Esophagus muscularis mucosa (tissue), 4 donors: Measurements from ENCODE around the gene ACO2. TPM values are rescaled to one million over a fixed set of nuclear protein-coding genes. Genes with fewer than 3 reads are reported as not detected.

Source experiments
- DNase-seq: peaks from one replicate; pipeline ENCODE4 v3.0.0-alpha.2; 2017; ENCODE audit errors: extremely low spot score
- H3K27ac ChIP-seq, 4 donors: fragments of 200-600 bp; sonication (generic); replicated peaks in 1 of 4; 1 replicate in 3 of 4; 2 replicates in 1 of 4; pipeline ENCODE4 v1.5.1; 2016 to 2019; ENCODE audit warnings: mild to moderate bottlenecking in 1 of 4
- H3K27me3 ChIP-seq, 4 donors: fragments of 200-600 bp; sonication (generic); one replicate each; pipeline versions ENCODE4 v1.5.1 to v1.6.0; 2016 to 2019
- H3K36me3 ChIP-seq, 4 donors: fragments of 200-600 bp; sonication (generic); one replicate each; pipeline ENCODE4 v1.5.1; 2016 to 2019
- H3K4me1 ChIP-seq, 4 donors: fragments of 200-600 bp; sonication (generic); one replicate each; pipeline ENCODE4 v1.5.1; 2016 to 2019
- H3K4me3 ChIP-seq, 4 donors: fragments of 200-600 bp; sonication (generic); 1 replicate in 2 of 4; 2 replicates in 2 of 4; pipeline ENCODE4 v1.5.1; 2016 to 2019; ENCODE audit warnings: mild to moderate bottlenecking in 4 of 4, moderate library complexity in 1 of 4
- H3K9me3 ChIP-seq, 4 donors: fragments of 200-600 bp; sonication (generic); 1 replicate in 3 of 4; 2 replicates in 1 of 4; pipeline ENCODE4 v1.5.1; 2016 to 2019
- EP300 ChIP-seq: sonication (generic); formaldehyde crosslinking; IDR thresholded peaks from one replicate; pipeline ENCODE4 v1.6.1; 2017; ENCODE audit warnings: antibody characterized with exemption
- POLR2A ChIP-seq: fragments of 450-650 bp; IDR thresholded peaks from one replicate; pipeline ENCODE4 v1.6.1; 2017; ENCODE audit warnings: antibody characterized with exemption, moderate library complexity, mild to moderate bottlenecking, low read depth
- POLR2AphosphoS5 ChIP-seq, 2 donors: sonication (generic); formaldehyde crosslinking; IDR thresholded peaks; one replicate each; pipeline ENCODE4 v1.6.1; 2017; ENCODE audit warnings: antibody characterized with exemption in 2 of 2
- WGBS: methylation state at CpG from one replicate; pipeline ENCODE4 v1.1.5; 2018; 5-methylcytosine and 5-hydroxymethylcytosine counted together
- intact Hi-C: fragments of 100-400 bp; cut with DNase I; formaldehyde crosslinking; loops from one replicate; pipeline ENCODE4 v1.15.1; 2023
- total RNA-seq, 4 donors: library from RNA; depleted of rRNA; stranded (reverse); fragments of >200 nt; gene quantifications; one replicate each; pipeline versions ENCODE4 v1.1.0 to v1.2.1, GENCODE V29; 2016
- TF ChIP-seq, protein P1 (sequence below), 3 experiments: fragments of 200-600 bp in 2 of 3; fragments of 450-650 bp in 1 of 3; sonication (generic) in 2 of 3; IDR thresholded peaks; one replicate each; pipeline ENCODE4 v1.5.1; 2017 to 2019; ENCODE audit warnings: antibody characterized with exemption in 3 of 3, mild to moderate bottlenecking in 2 of 3, moderate library complexity in 1 of 3

Gene ACO2
- total RNA-seq, 4 donors from 2014 or later = 141 to 214 (median 166) TPM

DNA sequence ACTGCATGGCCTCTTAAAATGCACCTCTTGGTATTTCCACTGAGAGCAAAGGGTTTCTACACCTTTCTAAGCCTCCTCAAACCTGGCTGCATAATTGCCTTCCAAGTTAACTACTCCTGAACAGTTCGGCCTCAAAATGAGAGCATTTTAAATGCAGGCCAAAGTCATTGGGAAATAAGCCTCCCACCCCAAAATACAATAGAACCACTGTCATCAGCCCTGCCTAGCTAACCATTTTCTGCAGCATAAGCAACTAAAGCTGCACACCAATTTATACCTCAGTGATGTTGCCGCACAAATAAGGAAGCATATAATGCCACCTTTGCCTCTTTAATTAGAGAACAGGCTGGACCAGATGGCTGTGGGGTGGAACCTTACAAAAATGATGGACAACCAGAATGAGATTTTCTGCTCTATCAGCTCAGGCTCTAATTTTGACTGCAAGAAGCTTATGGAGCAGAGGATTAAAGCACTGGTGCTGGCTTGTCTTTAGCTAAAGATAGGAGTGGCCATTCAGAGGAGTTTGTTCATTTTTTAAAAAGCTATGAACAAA, 26.6 kb upstream of the ACO2 start:
- no peak for DNase-seq
- peak overlapping the region in 1 of 4 donors; percentile 97 for H3K4me3 ChIP-seq
- peaks cover 51 to 68% (median 65%) of the 10 kb centered on the region in 4 donors for H3K4me1 ChIP-seq
- no peak for TF ChIP-seq POLR2A
- TF ChIP-seq POLR2AphosphoS5 (IDR thresholded peaks at IDR 0.05) = peak in 1 of 2 donors; percentile 30
- TF ChIP-seq, protein P1, sequence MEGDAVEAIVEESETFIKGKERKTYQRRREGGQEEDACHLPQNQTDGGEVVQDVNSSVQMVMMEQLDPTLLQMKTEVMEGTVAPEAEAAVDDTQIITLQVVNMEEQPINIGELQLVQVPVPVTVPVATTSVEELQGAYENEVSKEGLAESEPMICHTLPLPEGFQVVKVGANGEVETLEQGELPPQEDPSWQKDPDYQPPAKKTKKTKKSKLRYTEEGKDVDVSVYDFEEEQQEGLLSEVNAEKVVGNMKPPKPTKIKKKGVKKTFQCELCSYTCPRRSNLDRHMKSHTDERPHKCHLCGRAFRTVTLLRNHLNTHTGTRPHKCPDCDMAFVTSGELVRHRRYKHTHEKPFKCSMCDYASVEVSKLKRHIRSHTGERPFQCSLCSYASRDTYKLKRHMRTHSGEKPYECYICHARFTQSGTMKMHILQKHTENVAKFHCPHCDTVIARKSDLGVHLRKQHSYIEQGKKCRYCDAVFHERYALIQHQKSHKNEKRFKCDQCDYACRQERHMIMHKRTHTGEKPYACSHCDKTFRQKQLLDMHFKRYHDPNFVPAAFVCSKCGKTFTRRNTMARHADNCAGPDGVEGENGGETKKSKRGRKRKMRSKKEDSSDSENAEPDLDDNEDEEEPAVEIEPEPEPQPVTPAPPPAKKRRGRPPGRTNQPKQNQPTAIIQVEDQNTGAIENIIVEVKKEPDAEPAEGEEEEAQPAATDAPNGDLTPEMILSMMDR (IDR thresholded peaks at IDR 0.05) = no peak
- peaks cover 22 to 45% (median 34%) of the 10 kb centered on the region in 4 donors for H3K36me3 ChIP-seq
- peak overlapping the region; percentile 99 to 100 (median 100) for H3K27ac ChIP-seq
- peaks cover 0 to 5% (median 0%) of the 10 kb centered on the region in 4 donors for H3K27me3 ChIP-seq
- intact Hi-C loops = no loop called here
- WGBS = 56% methylated on average over 2 of the region's 2 CpGs
- H3K9me3 ChIP-seq = no peaks in the 10 kb centered on the region

GRCh38 chr22:41444360-41445128, 24.4 kb upstream of the ACO2 start:
- Histone ChIP-seq H3K27ac (peak overlapping the region; percentile 99 to 100 (median 100)), H3K4me3 (peak overlapping the region; percentile 88 to 100 (median 98)), H3K27me3 (peaks cover 0 to 5% (median 0%) of the 10 kb centered on the region in 4 donors), H3K9me3 (no peaks in the 10 kb centered on the region), H3K36me3 (peaks cover 16 to 35% (median 24%) of the 10 kb centered on the region in 4 donors), H3K4me1 (peaks cover 47 to 55% (median 53%) of the 10 kb centered on the region in 4 donors)
- peak; percentile 98 for DNase-seq
- no peak for TF ChIP-seq EP300
- TF ChIP-seq, protein P1 (IDR thresholded peaks at IDR 0.05) = peak in 1 of 3 experiments; percentile 4
- peak; percentile 92 to 96 for TF ChIP-seq POLR2AphosphoS5 (IDR thresholded peaks at IDR 0.05)
- TF ChIP-seq POLR2A = no peak
- intact Hi-C loops = no loop called here
- WGBS = under 1% methylated on average over 29 of the region's 35 CpGs

GRCh38 chr22:41445129-41446056, 23.5 kb upstream of the ACO2 start:
- Histone ChIP-seq H3K27me3 (peaks cover 0 to 5% (median 0%) of the 10 kb centered on the region in 4 donors), H3K9me3 (no peaks in the 10 kb centered on the region), H3K4me3 (peak overlapping the region; percentile 88 to 100 (median 98)), H3K4me1 (peaks cover 38 to 46% (median 45%) of the 10 kb centered on the region in 4 donors), H3K36me3 (peaks cover 11 to 28% (median 20%) of the 10 kb centered on the region in 4 donors), H3K27ac (peak overlapping the region; percentile 99 to 100 (median 100))
- WGBS = 0% methylated on average over 22 of the region's 22 CpGs
- TF ChIP-seq POLR2A (no peak), POLR2AphosphoS5 (IDR thresholded peaks at IDR 0.05) (peak; percentile 36 to 40)
- intact Hi-C loops = no loop called here
- no peak for DNase-seq

DNA sequence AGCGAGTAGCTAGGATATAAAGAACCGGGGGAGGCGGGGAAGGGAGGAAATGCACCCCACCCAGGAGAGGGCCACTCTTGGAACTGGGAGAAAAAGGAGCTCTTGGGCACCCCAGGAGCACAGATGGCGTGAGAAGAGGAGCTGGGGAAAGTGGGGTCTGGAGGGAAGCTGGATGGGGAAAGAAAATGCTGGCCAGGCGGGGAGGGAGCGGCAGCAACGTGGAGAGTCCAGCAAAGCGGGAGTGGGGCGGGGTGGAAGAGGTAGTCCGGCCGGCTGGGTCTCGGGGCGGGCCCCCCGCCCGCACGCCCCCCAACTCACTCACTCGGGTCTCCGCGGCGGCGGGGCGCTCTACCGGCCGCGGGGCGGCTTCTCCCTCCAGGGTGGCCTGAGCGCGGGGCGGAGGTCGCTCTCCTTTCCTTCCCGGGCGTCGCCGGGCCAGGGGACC, 22.8 kb upstream of the ACO2 start:
- Histone ChIP-seq H3K27ac (peak overlapping the region; percentile 99 to 100 (median 100)), H3K27me3 (peaks cover 0 to 5% (median 0%) of the 10 kb centered on the region in 4 donors), H3K36me3 (peaks cover 4 to 21% (median 13%) of the 10 kb centered on the region in 4 donors), H3K9me3 (no peaks in the 10 kb centered on the region), H3K4me1 (peaks cover 32 to 40% (median 38%) of the 10 kb centered on the region in 4 donors), H3K4me3 (peak overlapping the region; percentile 88 to 100 (median 98))
- TF ChIP-seq POLR2AphosphoS5 (IDR thresholded peaks at IDR 0.05) = no peak
- no peak for TF ChIP-seq EP300
- TF ChIP-seq, protein P1 (IDR thresholded peaks at IDR 0.05) = no peak
- TF ChIP-seq POLR2A = no peak
- no peak for DNase-seq
- intact Hi-C loops = no loop called here
- 1% methylated on average over 16 of the region's 34 CpGs for WGBS
